Small intestine (tissue), 7 donors: ENCODE measurements around the gene RSKR. TPM values are rescaled to one million over a fixed set of nuclear protein-coding genes. Genes with fewer than 3 reads are reported as not detected.

ENCODE experiments used
- DNase-seq, 2 donors: peaks; one replicate each; pipeline versions ENCODE4 v3.0.0 to v3.0.0-alpha.2; 2013
- FAIRE-seq: peaks from 2 replicates; lab custom pipeline; 2012; peaks lifted over from hg19 to GRCh38; lab: Jason Lieb, UNC
- H3K27ac ChIP-seq, 3 donors: one replicate each; pipeline ENCODE4 v1.5.1; 2013; ENCODE audit warnings: low read length in 2 of 3, mild to moderate bottlenecking in 2 of 3, control low read depth in 1 of 3, inconsistent platforms in 1 of 3, low read depth in 1 of 3, moderate library complexity in 1 of 3
- H3K27me3 ChIP-seq, 3 donors: one replicate each; pipeline ENCODE4 v1.6.1; 2013; ENCODE audit warnings: low read length in 3 of 3, inconsistent platforms in 1 of 3; ENCODE audit not compliant: control insufficient read depth in 3 of 3, insufficient read depth in 3 of 3
- H3K36me3 ChIP-seq, 3 donors: one replicate each; pipeline ENCODE4 v1.6.1; 2013; ENCODE audit warnings: low read length in 3 of 3, inconsistent platforms in 1 of 3, low read depth in 1 of 3, mild to moderate bottlenecking in 1 of 3, moderate library complexity in 1 of 3; ENCODE audit not compliant: control insufficient read depth in 3 of 3, insufficient read depth in 2 of 3
- H3K4me1 ChIP-seq, 3 donors: one replicate each; pipeline ENCODE4 v1.6.1; 2013; ENCODE audit warnings: low read length in 2 of 3, inconsistent platforms in 1 of 3, low read depth in 1 of 3, mild to moderate bottlenecking in 1 of 3, moderate library complexity in 1 of 3; ENCODE audit not compliant: control insufficient read depth in 3 of 3, insufficient read depth in 2 of 3
- H3K4me3 ChIP-seq, 3 donors: one replicate each; pipeline ENCODE4 v1.5.1; 2013; ENCODE audit warnings: low read length in 3 of 3, control low read depth in 1 of 3, inconsistent platforms in 1 of 3, low read depth in 1 of 3, mild to moderate bottlenecking in 1 of 3, moderate library complexity in 1 of 3
- H3K9me3 ChIP-seq, 2 donors: one replicate each; pipeline ENCODE4 v1.6.1; 2013; ENCODE audit warnings: low read depth in 1 of 2, low read length in 1 of 2; ENCODE audit not compliant: control insufficient read depth in 2 of 2, insufficient read depth in 1 of 2
- WGBS, 3 donors: extraction: QIAGEN DNeasy Blood & Tissue Kit; methylation state at CpG; one replicate each; pipeline ENCODE4 v1.1.7; 2013; 5-methylcytosine and 5-hydroxymethylcytosine counted together
- polyA plus RNA-seq, 4 donors: library from polyadenylated mRNA; stranded (reverse) in 3 of 4; unstranded in 1 of 4; fragments of 200-250 nt in 3 of 4; fragments of 120-200 nt in 1 of 4; gene quantifications; one replicate each; pipeline versions ENCODE4 v1.2.1 to v1.2.3, GENCODE V29; 2013
- donor health status: healthy with polysubstance abuse.
- donor health status: control.
- donor health status: control.
- donor health status: Bipolar disorder and iron deficiency.
- donor health status: healthy.

RSKR gene
- polyA plus RNA-seq, 4 donors: 0.22 to 13.0 (median 1.9) TPM

GRCh38 chr17:28599311-28600184, 14.4 kb downstream of the RSKR start:
- no peaks in the 10 kb centered on the region for H3K27me3 ChIP-seq
- FAIRE-seq (no peak), DNase-seq (peak; percentile 69 to 78)
- WGBS, 3 donors: 9 to 13% (median 10%) methylated on average over 40 of the region's 40 CpGs
- H3K4me3 ChIP-seq: peak overlapping the region; percentile 63 to 78 (median 68)
- H3K27ac ChIP-seq: peak overlapping the region; percentile 97 to 99 (median 99)
- H3K4me1 ChIP-seq: peaks cover 0 to 19% (median 6%) of the 10 kb centered on the region in 3 donors
- H3K9me3 ChIP-seq: no peaks in the 10 kb centered on the region
- peaks cover 0 to 4% (median 0%) of the 10 kb centered on the region in 3 donors for H3K36me3 ChIP-seq

GRCh38 chr17:28598799-28599310, 15.1 kb downstream of the RSKR start, which contains the start of gene SPAG5:
Gene SPAG5 (minus strand): TSS chr17:28599025. CDS start chr17:28598946, 79 bp downstream.
- H3K4me3 ChIP-seq: peak within 1 kb of the TSS; percentile 63 to 78 (median 68)
- peak within 1 kb of the TSS; percentile 97 to 99 (median 99) for H3K27ac ChIP-seq
- H3K9me3 ChIP-seq: no peaks in the 10 kb centered on the region
- no peak for FAIRE-seq
- WGBS, 3 donors: 0% methylated on average over 42 to 44 of the region's 44 CpGs
- peaks cover 0 to 4% (median 0%) of the 10 kb centered on the region in 3 donors for H3K36me3 ChIP-seq
- no peaks in the 10 kb centered on the region for H3K27me3 ChIP-seq
- DNase-seq: peak; percentile 94 to 97
- H3K4me1 ChIP-seq: peaks cover 0 to 19% (median 6%) of the 10 kb centered on the region in 3 donors

DNA sequence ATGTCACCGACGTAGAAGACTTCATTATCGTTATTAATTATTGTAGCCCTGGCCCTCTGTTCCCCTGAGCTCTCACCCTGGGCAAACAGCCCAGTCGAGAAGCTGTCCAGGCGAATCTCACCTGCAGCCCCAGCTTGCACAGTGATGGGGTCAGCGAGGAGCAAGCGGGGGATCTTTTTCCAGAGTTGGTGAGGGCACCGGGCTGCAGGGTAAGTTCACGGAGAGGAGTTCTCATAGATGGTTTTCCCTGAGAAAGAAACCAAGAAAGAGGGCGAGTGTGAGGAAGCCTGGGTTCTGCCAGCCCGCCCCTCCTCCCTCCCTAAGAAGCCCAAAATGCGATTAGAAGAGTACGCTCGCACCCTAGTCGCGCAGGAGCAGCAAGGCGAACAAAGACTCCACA, 15.6 kb downstream of the RSKR start:
- Histone ChIP-seq H3K27ac (peak overlapping the region in 2 of 3 donors; percentile 63 to 97), H3K4me1 (peaks cover 0 to 19% (median 6%) of the 10 kb centered on the region in 3 donors), H3K4me3 (peak overlapping the region; percentile 55 to 78 (median 68)), H3K36me3 (peaks cover 0 to 6% (median 0%) of the 10 kb centered on the region in 3 donors), H3K9me3 (no peaks in the 10 kb centered on the region), H3K27me3 (no peaks in the 10 kb centered on the region)
- WGBS, 3 donors: 1 to 3% (median 2%) methylated on average over 17 of the region's 17 CpGs
- no peak for DNase-seq
- FAIRE-seq: no peak

- peaks cover 0 to 8% (median 0%) of the 10 kb centered on the region in 3 donors for H3K36me3 ChIP-seq
- H3K4me3 ChIP-seq: peak overlapping the region in 2 of 3 donors; percentile 68 to 78
- 28 to 33% (median 33%) methylated on average over 5 of the region's 5 CpGs for WGBS, 3 donors
- no peaks in the 10 kb centered on the region for H3K27me3 ChIP-seq
- peak; percentile 78 to 79 for DNase-seq
- no peak for FAIRE-seq
- peak overlapping the region in 2 of 3 donors; percentile 37 to 97 for H3K27ac ChIP-seq
- no peaks in the 10 kb centered on the region for H3K9me3 ChIP-seq
- H3K4me1 ChIP-seq: peaks cover 0 to 19% (median 5%) of the 10 kb centered on the region in 3 donors
Observed at GRCh38 chr17:28597606-28598383, 16.2 kb downstream of the RSKR start.

- no peaks in the 10 kb centered on the region for H3K9me3 ChIP-seq
- no peak overlapping the region for H3K4me3 ChIP-seq
- no peaks in the 10 kb centered on the region for H3K27me3 ChIP-seq
- peaks cover 0 to 38% (median 5%) of the 10 kb centered on the region in 3 donors for H3K36me3 ChIP-seq
- H3K4me1 ChIP-seq: peaks cover 0 to under 1% (median 0%) of the 10 kb centered on the region in 3 donors
- no peak overlapping the region for H3K27ac ChIP-seq
- no peak for DNase-seq
- WGBS, 3 donors: 87 to 93% (median 91%) methylated on average over 4 of the region's 4 CpGs
- FAIRE-seq: no peak
Observed at GRCh38 chr17:28592260-28592659, 21.7 kb downstream of the RSKR start.

- no peak for FAIRE-seq
- Histone ChIP-seq H3K36me3 (peaks cover 8 to 58% (median 9%) of the 10 kb centered on the region in 3 donors), H3K27me3 (no peaks in the 10 kb centered on the region), H3K4me1 (peaks cover 0 to 8% (median 0%) of the 10 kb centered on the region in 3 donors), H3K9me3 (no peaks in the 10 kb centered on the region), H3K4me3 (no peak overlapping the region), H3K27ac (no peak overlapping the region)
- WGBS, 3 donors: 92 to 97% (median 93%) methylated on average over 3 of the region's 3 CpGs
- peak in 1 of 2 donors; percentile 34 for DNase-seq
Observed at GRCh38 chr17:28585851-28586250, 28.1 kb downstream of the RSKR start.

GRCh38 chr17:28584434-28584833, 29.6 kb downstream of the RSKR start:
- Histone ChIP-seq H3K27ac (no peak overlapping the region), H3K9me3 (no peaks in the 10 kb centered on the region), H3K4me3 (no peak overlapping the region), H3K27me3 (no peaks in the 10 kb centered on the region), H3K4me1 (peaks cover 0 to 8% (median 0%) of the 10 kb centered on the region in 3 donors), H3K36me3 (peaks cover 8 to 55% (median 9%) of the 10 kb centered on the region in 3 donors)
- FAIRE-seq (no peak), DNase-seq (no peak)
- WGBS, 3 donors: 68 to 86% (median 71%) methylated on average over 3 of the region's 3 CpGs

DNA sequence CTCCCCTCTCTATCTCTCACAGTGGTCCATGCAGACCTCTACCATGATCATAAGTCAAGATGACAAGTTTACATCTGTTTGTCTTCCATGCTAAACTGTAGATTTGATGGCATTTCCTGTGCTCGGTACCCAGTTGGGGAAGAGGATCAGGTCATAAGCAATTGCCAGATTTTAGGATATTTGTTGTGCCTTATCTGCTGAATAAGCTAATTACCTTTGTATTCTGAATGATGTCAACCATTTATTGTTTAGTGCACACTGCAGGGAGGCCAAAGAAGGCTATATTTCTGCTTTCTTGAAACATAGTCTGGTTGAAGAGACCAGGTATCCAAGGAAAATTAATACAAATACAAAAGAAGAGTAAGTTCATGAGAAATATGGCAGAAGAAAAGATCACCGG, 31.5 kb downstream of the RSKR start:
- H3K36me3 ChIP-seq: peaks cover 8 to 66% (median 9%) of the 10 kb centered on the region in 3 donors
- H3K4me3 ChIP-seq: no peak overlapping the region
- FAIRE-seq (no peak), DNase-seq (no peak)
- no peaks in the 10 kb centered on the region for H3K27me3 ChIP-seq
- H3K4me1 ChIP-seq: peaks cover 0 to 8% (median 0%) of the 10 kb centered on the region in 3 donors
- H3K9me3 ChIP-seq: no peaks in the 10 kb centered on the region
- WGBS, 3 donors: 95 to 100% (median 99%) methylated on average over 2 of the region's 2 CpGs
- no peak overlapping the region for H3K27ac ChIP-seq
